HEK293 (cell line): ENCODE data around the gene PDXDC1.

Experiments
- CTCF ChIP-seq: fragments of 450-650 bp; formaldehyde crosslinking; IDR thresholded peaks from 2 replicates; pipeline ENCODE4 v1.5.1; 2016; ENCODE audit warnings: missing biosample characterization, missing genetic modification characterization
- MZF1 ChIP-seq: fragments of 450-650 bp; formaldehyde crosslinking; IDR thresholded peaks from 2 replicates; pipeline ENCODE4 v1.5.1; 2017; ENCODE audit warnings: missing biosample characterization, missing genetic modification characterization, borderline replicate concordance
- ZNF146 ChIP-seq: fragments of 450-650 bp; formaldehyde crosslinking; IDR thresholded peaks from 2 replicates; pipeline ENCODE4 v1.5.1; 2016; ENCODE audit warnings: missing biosample characterization, missing genetic modification characterization
- ZNF518A ChIP-seq: fragments of 450-650 bp; formaldehyde crosslinking; conservative IDR thresholded peaks from 2 replicates; pipeline ENCODE4 v1.5.1; 2016; ENCODE audit warnings: low read depth, missing biosample characterization, missing genetic modification characterization

DNA sequence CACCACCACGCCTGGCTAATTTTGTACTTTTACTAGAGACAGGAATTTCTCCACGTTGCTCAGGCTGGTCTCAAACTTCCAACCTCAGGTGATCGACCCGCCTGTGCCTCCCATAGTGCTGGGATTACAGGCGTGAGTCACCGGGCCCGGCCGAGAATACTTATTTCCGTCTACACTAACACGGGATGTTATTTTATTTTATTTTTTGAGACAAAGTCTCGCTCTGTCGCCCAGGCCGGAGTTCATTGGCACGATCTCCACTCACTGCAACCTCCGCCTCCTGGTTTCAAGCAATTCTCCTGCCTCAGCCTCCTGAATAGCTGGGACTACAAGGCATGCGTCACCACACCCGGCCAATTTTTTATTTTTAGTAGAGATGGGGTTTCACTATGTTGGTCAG, 9.5 kb upstream of the PDXDC1 start:
- TF ChIP-seq MZF1, result no peak
- no peak for TF ChIP-seq ZNF146 (tag by site-specific recombination)
- no peak for TF ChIP-seq CTCF
- TF ChIP-seq ZNF518A (tag by site-specific recombination), result no peak
